NCI-H128 (cell line): ENCODE data around the gene ARSA.
"Not testable (repeated sequence)": the region's sequence is repeated elsewhere in the genome, so short reads cannot be mapped to it uniquely, and the experiment has no call there.

ENCODE experiments used
- DNase-seq: peaks from one replicate; lab custom pipeline; 2025; ENCODE audit not compliant: unreplicated experiment; lab: John Stamatoyannopoulos, UW

Gene ARSA

GRCh38 chr22:50656122-50657070 is 28.4 kb upstream of the ARSA start:
- no peak for DNase-seq

- not testable (repeated sequence) for DNase-seq
Observed at GRCh38 chr22:50654664-50655063, 26.7 kb upstream of the ARSA start.

- DNase-seq, result no peak
Observed at GRCh38 chr22:50653256-50653655, 25.3 kb upstream of the ARSA start.

GRCh38 chr22:50643821-50644101 is 15.8 kb upstream of the ARSA start:
- not testable (repeated sequence) for DNase-seq

DNA sequence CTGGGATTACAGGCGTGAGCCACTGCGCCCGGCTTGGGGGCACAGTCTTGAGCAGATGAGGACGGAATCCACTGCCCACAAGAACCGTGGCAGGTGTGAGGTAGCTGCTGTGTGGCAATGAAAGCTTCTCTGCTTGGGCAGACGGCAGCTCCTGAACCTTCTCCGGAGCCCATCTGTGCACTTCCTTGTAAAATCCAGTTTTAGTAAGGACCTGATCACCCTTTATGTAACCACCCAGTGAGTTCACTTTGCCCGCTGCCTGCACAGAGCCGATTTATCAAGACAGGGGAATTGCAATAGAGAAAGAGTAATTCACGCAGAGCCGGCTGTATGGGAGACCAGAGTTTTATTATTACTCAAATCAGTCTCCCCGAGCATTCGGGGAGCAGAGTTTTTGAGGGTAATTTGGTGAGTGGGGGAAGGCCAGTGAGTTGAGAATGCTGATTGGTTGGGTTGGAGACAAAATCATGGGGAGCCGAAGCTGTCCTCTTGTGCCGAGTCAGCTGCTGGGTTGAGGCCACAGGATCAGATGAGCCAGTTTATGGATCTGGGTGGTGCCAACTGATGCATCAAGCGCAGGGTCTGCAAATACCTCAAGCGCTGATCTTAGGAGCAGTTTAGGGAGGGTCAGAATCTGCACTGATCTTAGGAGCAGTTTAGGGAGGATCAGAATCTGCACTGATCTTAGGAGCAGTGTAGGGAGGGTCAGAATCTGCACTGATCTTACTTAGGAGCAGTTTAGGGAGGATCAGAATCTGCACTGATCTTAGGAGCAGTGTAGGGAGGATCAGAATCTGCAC is 15.3 kb upstream of the ARSA start:
- DNase-seq, result not testable (repeated sequence)

- DNase-seq, result no peak
Observed at GRCh38 chr22:50641696-50642607, 14.0 kb upstream of the ARSA start.

GRCh38 chr22:50640857-50641647 is 13.1 kb upstream of the ARSA start:
- DNase-seq, result no peak

GRCh38 chr22:50640296-50640695 is 12.3 kb upstream of the ARSA start:
- not testable (repeated sequence) for DNase-seq

- DNase-seq, result no peak
Observed at GRCh38 chr22:50635591-50635990, 7.6 kb upstream of the ARSA start.

DNA sequence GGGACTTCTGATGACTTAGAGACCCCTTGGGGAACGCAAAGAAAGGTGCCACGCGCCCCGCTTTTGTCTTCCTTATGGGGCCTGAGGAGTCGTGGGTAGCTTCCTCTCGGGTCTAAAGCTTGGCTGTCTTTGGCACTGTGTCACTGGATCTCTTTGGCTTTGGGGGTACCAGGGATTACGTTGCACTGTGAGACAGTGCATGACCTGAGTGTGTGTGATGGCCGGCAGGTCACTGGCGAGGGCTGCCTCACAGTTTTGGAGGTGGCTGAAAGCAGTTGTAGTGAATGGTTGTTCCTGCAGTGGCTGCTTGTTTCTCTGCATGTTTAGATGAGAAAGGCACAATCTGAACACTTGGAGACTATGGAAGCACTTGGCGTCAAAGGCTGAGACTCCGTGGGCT is 5.8 kb upstream of the ARSA start:
- no peak for DNase-seq

DNA sequence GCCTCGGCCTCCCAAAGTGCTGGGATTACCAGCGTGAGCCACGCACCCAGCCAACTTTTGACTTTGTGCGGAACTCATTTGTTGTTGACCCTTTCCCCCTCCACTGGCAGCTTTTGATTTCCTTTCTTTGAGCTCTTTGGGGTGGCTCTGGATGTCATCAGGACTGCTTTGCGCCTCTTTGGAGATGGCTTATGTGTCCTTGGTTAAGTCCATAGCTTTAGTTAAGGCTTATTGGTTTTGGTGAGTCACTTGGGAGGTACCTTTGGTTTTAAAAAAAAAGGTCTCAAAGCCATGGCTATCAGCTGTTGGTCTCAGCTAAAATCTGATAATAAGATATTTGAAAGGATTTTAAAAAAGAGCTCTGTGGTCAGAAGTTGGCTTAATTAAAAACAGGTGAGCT is 5.1 kb upstream of the ARSA start:
- no peak for DNase-seq

DNA sequence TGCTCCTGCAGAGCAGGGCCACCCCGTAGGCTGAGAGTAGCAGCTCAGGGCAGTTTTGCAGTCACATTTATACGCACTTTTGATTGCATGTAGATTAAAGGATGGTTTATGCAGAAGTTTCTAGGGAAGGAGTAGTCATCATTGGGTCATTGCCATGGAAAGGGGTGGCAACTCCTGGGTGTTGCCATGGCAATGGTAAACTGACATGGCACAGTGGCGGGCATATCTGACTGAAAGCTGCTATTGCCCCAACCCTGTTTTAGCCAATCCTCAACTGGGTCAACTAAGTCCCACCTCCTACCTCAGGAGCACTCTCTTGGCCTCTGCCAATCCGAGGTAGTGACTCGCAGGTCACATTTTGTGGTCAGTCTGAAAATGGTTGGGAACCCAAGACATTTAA is 2.4 kb upstream of the ARSA start:
- DNase-seq, result no peak

- no peak for DNase-seq
Observed at GRCh38 chr22:50628543-50629134, 687 bp upstream of the ARSA start.

DNA sequence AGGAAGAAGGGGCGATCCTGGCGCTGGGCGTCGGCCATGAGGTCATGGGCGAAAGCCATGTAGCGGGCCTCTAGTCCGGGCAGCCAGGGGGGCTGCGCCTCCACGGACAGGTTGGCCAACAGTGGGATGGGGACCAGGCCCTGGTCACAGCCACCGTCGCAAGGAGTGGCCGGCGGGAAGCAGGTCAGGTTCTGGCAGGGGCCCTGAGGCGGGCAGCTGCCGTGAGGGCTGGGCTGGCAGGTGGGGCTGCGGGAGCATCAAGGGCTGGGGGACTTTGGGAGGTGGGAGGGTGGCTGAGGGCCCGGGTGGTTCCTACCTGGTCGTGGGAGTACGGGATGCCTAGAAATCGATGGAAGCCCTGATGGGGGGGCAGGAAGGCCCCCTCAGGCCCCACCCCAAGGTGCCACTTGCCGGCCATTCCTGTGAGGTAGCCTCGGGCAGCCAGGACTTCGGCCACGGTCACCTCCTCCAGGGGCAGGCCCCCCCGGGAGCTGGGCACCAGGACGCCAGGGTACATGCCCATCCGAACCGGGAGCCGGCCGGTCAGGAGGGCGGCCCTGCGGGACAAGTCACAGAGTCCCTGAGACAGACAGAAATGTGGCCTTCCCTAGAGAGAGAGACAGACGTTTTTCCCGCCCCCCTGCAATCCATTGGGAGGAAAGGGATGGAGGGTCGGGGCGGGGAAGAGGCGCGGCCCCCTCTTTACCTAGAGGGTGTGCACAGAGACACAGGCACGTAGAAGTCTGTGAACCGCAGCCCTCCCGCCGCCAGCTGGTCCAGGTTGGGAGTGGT is 906 bp downstream of the ARSA start:
- DNase-seq, result no peak

- DNase-seq, result no peak
Observed at GRCh38 chr22:50626314-50626849, 1.6 kb downstream of the ARSA start.

DNA sequence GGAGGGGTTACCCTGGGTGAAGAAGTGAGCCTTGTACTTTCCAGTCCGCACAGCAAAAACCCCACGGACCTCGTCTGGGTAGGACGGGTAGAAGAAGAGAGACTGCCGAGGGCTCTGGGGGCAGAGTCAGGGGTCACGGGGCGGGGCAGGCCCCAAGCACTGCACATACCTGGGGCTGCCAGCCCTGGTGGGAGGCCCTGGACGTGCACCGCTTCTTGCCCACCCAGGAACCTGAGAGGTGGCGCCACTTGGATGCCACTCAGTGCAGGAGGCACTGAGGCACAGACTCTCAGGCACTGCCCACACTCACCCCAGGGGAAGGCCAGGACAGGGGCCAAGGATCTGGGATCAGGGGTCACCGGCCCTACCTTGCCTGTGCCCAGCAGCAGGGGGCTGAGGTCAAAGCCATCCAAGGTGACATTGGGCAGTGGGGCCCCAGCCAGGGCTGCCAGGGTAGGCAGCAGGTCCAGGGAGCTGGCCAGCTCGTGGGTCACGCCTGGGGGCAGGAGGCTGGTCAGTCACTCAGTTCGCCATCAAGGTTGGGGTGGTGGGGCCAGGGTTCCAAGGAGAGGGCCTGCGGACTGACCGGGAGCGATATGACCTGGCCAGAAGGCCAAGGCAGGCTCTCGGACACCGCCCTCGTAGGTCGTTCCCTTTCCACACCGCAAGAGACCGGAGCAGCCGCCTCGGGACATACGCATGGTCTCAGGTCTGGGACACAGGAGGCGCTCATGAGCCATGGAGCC is 2.2 kb downstream of the ARSA start:
- DNase-seq, result no peak

DNA sequence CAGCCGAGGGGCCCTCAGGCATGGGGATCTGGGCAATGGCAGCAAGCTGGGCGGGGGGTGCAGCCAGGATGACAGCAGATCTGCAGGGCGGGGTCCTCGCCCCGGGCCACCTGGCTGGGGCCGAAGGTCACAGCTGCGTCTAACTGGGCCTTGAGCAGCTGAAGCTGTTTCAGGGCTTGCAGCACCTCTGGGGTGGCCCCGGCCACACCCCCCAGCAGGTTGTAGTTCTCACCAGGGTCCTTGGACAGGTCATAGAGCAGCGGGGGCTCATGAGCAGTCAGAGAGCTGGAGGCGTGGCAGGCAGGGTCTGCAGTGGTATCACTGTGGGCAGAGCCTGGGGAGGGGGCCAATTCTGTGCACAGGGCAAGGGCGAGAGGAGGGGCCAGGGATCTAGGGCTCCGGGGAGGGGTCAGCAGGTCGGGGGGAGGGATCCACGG is 2.8 kb downstream of the ARSA start:
- no peak for DNase-seq
